GM18858 (cell line): Measurements from ENCODE around the gene SPINT3.

Source experiments
- ATAC-seq: cut with Tn5 transposase; IDR thresholded peaks from one replicate; pipeline ENCODE4 v1.9.1; 2021; ENCODE audit not compliant: unreplicated experiment

The SPINT3 gene, protein sequence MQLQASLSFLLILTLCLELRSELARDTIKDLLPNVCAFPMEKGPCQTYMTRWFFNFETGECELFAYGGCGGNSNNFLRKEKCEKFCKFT

DNA sequence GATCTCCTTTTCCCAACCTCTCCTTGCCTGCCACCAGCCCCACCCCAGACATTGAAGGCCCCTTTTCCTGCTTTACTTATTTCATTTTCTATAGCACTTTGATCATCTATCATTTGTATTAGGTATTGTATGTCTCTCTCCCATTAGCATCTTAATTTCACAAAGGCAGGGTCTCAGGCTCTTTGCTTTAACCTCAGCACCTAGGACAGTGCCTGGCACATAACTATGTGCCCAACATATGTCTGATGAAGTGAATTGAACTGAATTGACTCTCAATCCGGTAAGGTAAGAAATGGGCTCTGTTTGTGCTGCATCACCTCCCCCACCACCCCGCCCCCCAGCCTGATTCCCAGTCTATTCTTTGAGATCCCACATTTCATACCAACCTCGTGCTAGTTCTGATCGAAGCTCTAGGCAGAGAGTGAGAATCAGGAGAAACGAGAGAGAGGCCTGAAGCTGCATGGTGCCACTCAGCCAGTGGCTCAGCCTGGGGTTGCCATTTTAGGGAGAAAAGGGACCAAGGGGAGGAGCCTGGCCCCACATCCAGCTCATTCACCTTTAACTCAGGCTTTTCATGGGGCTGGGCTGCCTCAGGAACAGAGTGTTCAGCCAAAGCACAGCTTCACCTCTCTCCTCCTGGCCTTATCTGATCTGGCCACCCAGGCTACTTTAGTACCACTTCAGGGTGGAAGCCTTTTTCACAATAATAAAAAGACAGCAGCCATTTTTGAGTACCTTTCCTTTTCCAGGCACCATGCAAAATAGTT, at the start of gene SPINT3:
TSS of gene SPINT3 (minus strand) at position 476 of the 767 bp plus-strand sequence. CDS start at position 462, 14 bp downstream.
- ATAC-seq, result no peak

DNA sequence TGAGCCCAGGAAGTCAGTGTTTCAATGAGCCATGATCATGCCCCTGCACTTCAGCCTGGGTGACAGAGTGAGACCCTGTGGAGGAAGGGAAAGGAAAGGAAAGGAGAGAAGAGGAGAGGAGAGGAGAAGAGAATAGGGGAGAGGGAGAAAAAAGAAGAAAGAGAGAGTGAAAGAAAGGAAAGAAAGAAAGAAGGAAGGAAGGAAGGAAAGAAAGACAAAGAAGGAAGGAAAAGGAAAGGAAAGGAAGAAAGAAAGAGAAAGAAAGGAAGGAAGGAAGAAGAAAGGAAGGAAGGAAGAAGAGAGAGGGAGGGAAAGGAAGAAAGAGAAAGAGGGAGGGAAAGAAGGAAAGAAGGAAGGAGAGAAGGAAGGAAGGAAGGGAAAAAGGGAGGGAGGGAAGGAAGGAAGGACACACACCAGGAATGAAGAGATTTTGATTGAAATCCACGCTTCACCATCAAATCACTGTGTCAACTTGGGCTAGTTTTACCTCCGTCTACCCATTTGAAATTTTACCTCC, 49.4 kb upstream of the SPINT3 start:
- ATAC-seq, result no peak

DNA sequence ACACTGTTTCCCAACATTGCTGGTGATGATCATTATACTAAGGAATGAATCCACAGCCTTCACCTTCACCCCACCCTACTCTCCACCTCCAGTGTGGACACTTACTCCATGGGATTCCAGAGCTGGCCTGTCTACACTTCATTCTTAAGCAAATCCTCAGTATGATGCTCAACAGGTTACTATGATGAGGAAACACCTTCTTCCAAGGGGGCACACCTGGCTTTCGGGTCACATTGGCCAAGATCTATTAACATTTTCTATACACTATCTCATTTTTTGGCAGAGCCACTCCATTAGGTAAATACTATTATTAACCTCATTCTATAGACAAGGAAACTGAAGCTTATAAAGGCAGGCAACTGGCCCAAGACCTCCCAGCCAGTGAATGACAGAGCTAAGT, 39.8 kb upstream of the SPINT3 start:
- ATAC-seq, result no peak

DNA sequence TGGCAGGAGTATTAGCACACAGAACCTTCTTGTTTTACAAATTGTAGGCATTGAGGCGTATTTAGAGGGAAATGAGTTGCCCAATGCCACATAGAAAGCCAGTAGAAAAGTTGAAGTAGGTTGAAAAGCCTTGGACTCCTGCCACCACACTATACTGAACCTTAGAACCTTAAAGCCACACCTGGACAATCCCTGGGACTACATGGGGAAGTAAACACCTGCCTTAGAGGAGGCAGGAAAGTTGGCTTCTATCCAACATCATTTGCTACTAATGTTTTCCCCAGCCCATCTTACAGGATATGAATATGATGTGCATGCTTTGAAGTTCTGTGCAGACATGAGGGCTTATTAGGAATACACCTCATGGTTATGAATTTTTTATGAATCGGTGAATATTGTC, 37.0 kb upstream of the SPINT3 start:
- ATAC-seq, result no peak

DNA sequence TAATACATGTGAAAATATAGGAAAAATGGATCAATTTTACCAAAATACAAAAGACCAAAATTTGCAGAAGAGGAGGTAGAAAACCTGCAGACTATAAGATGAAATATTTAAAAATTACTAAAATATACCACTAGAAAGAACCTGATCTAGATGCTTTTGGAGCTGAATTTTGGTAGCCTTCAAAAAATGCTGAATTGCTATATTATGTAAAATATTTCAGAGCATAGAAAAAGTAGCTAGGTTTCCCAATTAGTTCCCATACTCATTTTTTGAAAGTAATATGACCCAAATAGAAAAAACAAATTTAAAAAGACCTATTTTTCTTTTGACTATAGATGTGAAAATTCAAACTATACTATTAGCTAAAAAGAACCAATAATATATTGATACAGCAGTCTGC, 35.3 kb upstream of the SPINT3 start:
- ATAC-seq, result no peak

DNA sequence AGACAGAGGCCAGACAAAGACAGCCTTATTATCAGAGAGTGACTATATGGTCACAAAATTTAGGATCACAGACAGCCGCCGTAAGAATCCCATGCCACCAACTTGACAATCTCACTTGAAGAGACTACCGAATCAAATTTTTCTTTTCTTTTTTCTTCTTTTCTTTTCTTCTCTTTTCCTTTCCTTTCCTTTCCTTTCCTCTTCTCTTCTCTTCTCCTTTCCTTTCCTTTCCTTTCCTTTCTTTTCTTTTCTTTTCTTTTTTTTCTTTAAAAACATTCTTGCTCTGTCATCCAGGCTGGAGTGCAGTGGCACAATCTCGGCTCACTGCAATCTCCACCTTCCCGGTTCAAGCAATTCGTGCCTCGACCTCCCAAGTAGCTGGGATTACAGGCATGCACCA, 33.0 kb upstream of the SPINT3 start:
- ATAC-seq, result no peak

DNA sequence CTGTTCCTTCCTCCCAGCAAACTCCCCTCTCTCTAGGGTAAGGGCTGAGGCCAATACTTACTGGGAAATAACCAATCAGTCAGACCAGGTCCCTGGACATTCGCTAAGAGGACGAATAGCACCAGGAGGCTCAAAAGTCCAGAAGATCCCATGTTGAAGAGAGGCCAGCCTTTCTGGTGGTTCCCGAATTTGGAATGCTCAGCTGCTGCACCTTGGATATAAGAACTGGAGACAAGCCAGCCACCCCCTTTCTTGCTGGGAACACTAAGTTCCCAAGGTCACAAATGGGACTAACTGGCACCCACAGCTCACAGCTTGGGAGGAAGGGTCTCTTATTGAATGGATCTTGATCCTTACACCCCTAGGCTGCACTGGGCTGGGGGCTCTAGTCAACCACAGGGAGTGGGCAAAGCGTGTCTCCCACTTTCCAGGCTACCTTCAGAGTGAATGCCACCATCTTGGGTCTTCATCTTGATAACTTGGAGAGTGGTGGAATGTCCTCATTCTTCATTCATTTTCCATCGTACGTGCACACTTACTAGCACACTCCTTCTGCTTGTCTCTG, 31.9 kb upstream of the SPINT3 start, which contains the start of gene EPPIN:
TSS of gene EPPIN (minus strand) at position 196 of the 565 bp plus-strand sequence. CDS start at position 152, 44 bp downstream.
- ATAC-seq, result no peak

DNA sequence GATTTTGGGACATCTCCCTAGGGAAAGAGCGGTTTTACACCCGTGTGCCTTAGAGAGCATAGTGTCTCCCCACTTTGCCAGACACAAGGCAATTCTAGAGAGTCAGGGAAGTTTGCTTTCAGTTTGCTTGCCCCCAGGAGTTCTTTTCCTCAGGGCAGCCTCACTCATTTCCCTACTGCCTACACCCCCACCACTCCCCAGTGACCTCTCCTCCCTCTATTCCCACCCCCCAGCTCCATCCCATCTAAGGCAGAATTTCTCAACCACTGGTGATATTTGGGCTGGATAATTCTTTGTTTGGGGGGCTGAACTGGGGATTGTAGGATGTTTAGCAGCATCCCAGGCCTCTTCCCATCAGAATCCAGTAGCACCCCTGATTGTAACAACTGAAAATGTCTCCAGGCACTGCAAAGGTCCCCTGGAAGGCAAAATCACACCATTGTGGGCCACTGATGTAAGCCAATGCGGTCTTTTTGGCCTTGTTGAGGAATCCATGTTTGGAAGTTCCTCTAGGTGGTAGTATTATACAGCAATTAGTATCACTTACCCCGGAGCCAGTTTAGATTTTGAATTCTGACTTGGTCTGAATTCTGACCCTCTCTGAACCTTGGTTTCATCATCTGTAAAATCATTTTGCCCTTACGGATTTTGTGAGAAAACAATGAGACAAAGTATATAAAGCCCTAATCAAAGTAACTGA, 30.5 kb upstream of the SPINT3 start:
- ATAC-seq, result no peak

DNA sequence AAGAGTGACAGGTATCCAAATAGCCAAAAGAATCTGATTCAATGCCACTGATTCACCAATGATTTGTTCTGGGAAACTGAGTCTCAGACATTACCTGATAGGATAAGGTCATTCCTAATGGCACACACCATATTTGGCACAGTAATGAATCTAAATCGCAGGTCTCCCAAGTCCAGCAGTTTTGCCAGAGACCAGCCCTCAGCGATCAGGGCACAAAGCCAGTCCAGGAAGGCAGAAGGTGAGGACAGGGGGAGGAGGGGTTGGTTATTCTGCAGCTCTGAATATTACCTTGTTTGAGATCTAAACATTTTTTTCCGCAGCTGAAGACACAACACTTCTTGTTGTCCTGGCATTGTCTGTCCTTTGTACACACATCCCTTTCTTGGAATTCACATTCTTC, 29.9 kb upstream of the SPINT3 start:
- ATAC-seq, result no peak

DNA sequence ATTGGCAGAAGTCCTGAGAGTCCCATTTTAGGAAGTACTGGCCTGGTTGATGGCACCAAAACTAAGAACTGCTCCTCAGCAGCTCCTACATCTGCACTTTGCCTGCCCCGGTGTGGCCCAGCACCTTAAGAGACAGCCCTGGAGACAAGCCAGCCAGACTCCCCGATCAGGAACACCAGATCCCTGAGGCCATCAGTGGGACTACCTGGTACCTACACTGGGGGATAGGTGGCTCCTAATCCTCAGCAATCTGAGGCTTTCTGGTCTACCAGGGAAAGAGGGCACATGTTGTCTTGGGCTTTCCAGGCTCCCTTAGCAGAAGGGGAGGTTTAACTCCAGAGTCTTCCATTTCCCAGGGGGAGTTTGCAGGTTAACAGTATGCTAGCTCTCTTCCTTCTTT, 24.0 kb upstream of the SPINT3 start, which contains the start of gene WFDC6:
TSS of gene WFDC6 (minus strand) at position 101 of the 400 bp plus-strand sequence. CDS start at position 26, 75 bp downstream.
- ATAC-seq, result no peak

DNA sequence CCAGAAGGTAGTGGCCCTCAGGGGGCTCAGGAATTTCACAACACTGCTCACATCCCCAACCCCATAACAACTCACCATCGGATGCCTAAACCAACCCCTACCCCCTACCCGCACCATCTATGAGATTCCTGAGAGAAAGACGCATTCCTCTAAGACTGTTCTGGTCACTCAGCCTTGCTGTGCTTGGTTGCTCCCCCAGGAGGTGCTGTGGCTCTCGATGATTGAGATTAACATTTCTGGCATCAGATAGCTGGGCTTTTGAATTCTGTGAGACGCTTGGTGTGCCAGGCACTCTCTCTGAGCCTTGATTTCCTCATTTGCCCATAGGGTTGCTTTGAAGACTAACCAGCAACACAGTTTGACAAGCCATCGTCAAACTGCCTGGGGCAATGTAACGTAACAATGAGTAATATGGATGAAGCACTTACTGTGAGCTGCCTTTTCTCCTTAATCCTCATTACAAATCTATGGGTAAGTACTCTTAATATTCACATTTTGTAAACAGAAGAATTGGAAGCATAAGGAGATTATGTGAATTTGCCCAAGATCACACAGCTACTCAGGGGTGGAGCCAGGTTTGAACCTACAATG, 22.9 kb upstream of the SPINT3 start:
- no peak for ATAC-seq

DNA sequence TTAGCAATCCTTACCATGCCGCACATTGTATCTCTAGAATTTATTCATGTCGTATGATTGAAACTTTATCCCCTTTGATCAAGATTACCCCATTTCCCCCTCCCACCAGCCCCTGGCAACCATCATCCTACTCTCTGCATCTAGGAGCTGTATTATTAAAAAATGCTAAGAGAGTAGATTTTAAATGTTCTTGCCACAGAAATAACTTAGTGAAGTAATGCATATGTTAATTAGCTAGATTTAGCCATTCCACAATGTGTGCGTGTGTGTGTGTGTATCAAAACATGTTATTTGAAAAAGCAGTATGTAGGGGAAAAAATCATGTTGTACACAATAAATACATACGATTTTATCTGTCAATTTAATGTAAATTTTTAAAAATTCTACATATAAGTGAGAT, 11.9 kb upstream of the SPINT3 start:
- ATAC-seq, result no peak

DNA sequence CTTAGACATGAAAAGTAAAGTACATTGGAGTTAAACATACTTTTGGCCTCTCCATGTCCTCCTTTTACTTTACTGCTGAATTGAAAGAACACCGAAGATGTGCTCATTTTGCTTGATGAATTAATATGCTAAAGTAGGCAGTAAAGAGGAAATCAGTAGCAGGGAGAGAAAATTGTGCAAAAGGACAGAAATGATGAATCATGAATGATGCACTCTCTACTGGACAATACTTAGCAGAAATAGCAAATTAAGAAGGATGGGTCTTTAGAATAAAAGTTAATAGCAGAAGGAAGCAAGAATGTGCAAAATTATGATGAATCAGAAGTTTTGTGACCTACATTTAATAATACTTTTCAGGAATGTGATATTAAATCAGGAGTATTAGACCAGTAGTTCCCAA, 8.4 kb upstream of the SPINT3 start:
- no peak for ATAC-seq

DNA sequence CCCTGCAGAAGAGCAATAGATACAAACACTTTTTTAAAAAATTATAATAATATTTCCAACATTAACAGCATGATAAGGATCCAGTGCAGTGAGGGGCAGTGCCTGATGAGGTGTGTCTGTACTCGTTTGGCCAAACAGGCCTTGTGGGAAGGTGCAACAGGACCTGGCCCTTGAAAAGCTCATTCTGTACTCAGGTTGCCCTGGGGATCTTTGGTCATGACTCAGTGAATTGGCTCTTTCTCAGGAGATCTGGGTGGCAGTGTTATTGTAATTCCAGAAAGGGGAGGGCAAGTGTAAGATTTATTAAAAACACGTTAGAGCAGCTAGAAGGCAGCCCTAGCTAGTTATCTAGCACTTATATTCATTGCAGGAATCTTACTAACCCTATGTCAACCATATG, 2.9 kb upstream of the SPINT3 start:
- no peak for ATAC-seq

DNA sequence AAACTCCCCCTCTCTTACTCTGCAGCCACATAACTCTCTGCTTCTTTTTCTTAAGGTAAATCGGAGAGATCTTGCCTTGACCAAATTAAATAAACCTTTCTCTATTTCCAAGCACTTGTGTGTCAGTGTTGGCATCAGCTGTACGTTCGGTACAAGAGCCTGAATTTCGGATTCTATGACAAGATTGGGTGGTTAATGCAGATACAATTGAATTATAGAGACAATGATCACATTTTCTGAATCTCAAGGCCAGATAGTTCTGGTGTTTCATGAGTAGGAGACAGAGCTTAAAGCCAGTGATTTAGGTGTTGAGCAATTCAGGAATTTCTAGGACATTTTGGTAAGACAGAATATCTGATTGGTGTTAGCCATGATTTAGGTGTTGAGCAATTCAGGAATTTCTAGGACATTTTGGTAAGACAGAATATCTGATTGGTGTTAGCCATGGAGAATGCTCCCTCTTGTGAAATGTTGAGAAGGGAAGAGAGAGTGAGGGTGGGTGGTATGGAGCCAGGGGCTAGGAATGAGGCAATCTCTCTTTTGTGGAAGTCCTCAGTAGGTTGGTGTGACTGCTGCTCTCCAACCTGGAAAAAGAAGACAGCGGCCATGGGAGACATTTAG, 5.1 kb downstream of the SPINT3 start:
- ATAC-seq, result no peak

DNA sequence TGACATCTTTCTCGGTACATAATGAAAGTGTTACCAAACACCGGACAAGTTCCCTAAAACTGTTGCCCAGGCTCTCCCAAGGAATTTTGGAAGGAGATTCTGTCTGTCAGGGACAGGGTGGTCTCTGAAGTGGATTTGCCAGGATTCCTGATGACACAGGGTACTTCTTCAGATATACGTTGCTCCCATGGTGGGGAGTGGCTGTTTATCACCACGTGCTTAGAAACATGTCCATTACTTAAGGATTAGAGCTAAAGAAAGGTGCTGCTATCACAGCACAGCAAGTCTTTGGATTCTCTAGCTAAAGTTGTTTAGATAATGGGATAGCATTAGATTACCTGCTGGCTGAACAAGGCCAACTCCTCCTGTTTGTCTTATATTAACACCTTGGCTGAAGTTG, 6.3 kb downstream of the SPINT3 start:
- ATAC-seq, result no peak

DNA sequence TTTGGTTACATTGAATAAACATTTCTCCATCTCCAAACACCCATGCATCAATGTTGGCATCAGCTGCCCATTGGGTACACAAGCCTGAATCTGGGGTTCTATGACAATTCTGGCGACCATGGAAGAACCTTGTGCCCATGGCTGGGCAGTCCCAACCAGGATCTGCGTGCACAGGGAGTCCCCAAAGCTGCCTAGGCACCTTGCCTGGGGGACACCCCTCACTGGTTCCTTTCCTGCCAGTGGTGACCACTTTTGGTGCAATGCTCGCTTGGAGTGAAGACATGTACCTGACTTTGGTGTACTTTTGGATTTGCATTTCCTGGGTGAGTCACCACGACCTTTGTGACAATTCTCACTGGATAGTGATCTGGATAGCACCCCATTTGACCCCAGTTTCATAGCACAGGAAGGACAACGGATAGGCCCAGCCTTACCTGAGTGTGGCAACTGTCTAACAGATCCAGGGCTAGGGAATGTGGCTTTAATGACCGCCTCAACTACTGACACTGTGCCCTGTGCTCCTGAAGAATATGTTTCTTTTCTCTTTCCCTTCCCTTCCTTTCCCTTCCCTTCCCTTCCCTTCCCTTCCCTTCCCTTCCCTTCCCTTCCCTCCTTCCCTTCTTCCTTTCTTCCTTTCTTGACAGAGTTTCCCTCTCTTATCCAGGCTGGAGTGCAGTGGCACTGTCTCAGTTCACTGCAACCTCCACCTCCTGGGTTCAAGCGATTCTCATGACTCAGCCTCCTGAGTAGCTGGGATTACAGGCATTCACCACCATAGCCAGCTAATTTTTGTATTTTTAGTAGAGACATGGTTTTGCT, 7.1 kb downstream of the SPINT3 start:
- no peak for ATAC-seq

DNA sequence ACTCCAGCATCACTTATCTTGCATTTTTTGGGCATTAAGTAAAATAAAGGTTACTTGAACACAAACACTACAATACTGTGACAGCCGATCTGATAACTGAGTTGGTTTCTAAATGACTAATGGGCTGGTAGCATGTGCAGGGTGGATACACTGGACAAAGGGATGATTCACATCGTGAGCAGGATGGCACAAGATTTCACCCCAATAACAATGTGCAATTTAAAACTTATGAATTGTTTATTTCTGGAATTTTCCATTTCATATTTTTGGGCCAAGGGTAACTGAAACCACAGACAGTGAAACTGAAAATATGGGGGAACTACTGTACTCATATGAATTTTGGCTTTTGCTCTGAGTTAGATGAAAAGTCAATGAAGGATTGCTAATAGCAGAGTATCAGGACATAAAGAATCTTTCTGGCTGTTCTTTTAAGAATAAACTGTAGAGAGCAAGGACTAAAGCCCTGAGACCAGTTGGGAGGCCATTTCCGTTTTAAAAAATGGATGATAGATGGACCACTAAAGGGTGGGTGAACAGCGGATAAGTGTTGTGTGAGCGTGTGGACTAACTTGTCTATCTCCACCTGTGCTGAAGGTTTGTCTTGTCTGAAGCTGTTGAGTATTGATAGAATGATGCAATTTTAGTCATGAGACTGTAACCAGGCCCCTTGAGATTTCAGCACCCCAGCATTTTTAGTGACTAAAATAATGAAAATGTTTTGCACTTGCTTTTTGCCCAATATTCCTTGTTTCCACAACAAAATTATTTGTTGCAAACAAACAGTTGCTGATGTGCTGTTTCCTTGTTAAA, 8.2 kb downstream of the SPINT3 start:
- no peak for ATAC-seq

DNA sequence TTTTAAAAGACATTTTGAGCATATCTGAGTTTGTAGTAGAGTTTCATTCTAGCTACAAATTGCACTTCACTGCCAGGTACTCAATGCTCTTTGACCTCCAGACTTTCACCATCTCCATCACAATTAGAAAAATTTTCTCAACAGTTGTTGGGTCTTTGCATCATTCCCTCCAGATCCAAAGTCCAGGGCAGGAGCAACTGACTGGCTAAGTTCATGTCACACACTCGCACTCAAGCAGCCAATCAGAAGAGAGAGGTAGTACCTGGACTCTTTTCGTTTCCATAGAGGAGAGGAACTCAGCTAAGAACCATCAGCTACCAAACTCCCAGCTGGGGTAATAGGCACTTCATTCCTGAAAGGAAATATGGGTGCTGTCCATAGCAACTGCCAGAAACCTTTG, 9.0 kb downstream of the SPINT3 start:
- no peak for ATAC-seq
